ENCODE data around the gene ATP1A1.

ATP1A1 gene

DNA sequence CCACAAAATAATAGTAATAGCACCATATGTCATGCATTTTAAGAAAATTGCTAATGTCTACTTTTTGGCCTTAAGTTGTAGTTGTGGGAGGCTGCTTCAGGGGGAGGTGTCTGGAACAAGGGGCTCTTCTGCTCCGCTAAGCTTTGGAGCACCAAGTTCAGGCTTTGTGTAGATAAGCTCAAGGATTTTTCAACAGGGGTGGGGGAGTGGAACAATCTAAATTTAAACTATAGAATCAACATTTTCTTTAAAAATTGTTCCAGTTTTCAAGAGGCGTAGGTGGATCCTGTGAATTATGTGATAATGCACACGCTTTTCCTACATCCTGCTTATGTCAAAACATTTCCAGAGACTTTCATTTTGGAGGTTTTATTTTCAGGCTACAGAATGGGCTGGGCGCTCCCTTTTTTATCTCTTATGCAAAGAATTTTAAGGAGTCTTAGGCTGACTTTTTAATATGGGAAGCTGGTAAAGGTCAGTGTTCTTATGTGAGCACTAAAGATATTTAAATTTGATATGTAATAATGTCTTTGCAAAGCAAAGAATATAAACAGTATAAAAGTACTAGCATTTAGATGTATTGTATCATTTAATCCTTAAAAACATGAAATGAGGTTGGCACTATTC lies 9.9 kb downstream of the ATP1A1 start:
- Histone ChIP-seq H3K4me3 (ENCODE audit: insufficient read depth in 1 of 2, low read depth in 1 of 2, low read length in 2 of 2) (no peak overlapping the region), H3K4ac (ENCODE audit: low read depth in 1 of 2, low read length in 2 of 2) (no peak overlapping the region), H2BK12ac (ENCODE audit: low read length in 2 of 2) (no peak overlapping the region), H2AFZ (ENCODE audit: low read depth, low read length) (no peak overlapping the region), H4K91ac (ENCODE audit: low read length) (no peak overlapping the region), H2BK5ac (ENCODE audit: low read depth, low read length, poor library complexity, severe bottlenecking) (no peak overlapping the region), H2BK15ac (ENCODE audit: low read depth, poor library complexity, severe bottlenecking) (no peak overlapping the region), H3K23ac (ENCODE audit: low read length in 2 of 2) (no peak overlapping the region), H3K18ac (ENCODE audit: low read depth in 1 of 2, low read length in 2 of 2) (no peak overlapping the region), H3K27me3 (ENCODE audit: control insufficient read depth in 1 of 2, insufficient read depth in 1 of 2, low read length in 2 of 2) (no peaks in the 10 kb centered on the region), H2BK120ac (ENCODE audit: low read depth, low read length) (no peak overlapping the region), H3K4me2 (ENCODE audit: low read length, poor library complexity, severe bottlenecking) (no peak overlapping the region), H2AK5ac (ENCODE audit: low read length, severe bottlenecking) (no peak overlapping the region), H3K36me3 (ENCODE audit: control insufficient read depth in 1 of 2, insufficient read depth in 2 of 2, low read depth in 1 of 2, low read length in 2 of 2) (peaks cover 7 to 42% of the 10 kb centered on the region in 2 experiments), H3K9me3 (ENCODE audit: control insufficient read depth, low read length) (no peaks in the 10 kb centered on the region), H3K14ac (ENCODE audit: low read length in 2 of 2) (no peak overlapping the region), H4K8ac (ENCODE audit: low read length) (no peak overlapping the region), H3K79me1 (replicated peaks; ENCODE audit: low read length, poor library complexity, severe bottlenecking) (peaks cover 13% of the 10 kb centered on the region), H3K27ac (ENCODE audit: low read length, poor library complexity, severe bottlenecking) (no peak overlapping the region), H3K4me1 (ENCODE audit: control insufficient read depth, insufficient read depth, low read depth, low read length) (peaks cover 7% of the 10 kb centered on the region), H3K9ac (ENCODE audit: low read length) (no peak overlapping the region)
- no peak for DNase-seq
- WGBS, result 40% methylated on average over 1 of the region's 4 CpGs

DNA sequence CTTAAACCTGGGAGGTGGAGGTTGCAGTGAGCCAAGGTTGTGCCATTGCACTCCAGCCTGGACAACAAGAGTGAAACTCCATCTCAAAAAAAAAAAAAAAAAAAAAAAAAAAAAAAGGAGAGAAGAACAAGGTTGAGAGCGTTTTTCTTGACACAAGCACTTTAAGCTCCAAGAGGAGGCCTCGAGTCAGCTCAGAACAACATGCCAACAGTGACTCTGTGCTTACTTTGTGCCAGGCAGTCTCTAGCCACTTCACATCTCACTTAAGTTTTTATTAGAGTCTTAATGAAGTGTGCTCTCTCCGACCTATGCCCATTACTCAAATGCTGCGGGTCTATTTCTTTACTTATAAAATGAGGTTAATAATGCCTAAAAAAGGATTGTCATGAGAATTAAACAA lies 13.0 kb downstream of the ATP1A1 start:
- Histone ChIP-seq H3K79me1 (replicated peaks; ENCODE audit: low read length, poor library complexity, severe bottlenecking) (peaks cover 12% of the 10 kb centered on the region), H3K9ac (ENCODE audit: low read length) (no peak overlapping the region), H2BK15ac (ENCODE audit: low read depth, poor library complexity, severe bottlenecking) (no peak overlapping the region), H3K9me3 (ENCODE audit: control insufficient read depth, low read length) (no peaks in the 10 kb centered on the region), H3K27me3 (ENCODE audit: control insufficient read depth in 1 of 2, insufficient read depth in 1 of 2, low read length in 2 of 2) (no peaks in the 10 kb centered on the region), H2BK5ac (ENCODE audit: low read depth, low read length, poor library complexity, severe bottlenecking) (no peak overlapping the region), H3K18ac (ENCODE audit: low read depth in 1 of 2, low read length in 2 of 2) (no peak overlapping the region), H2AK5ac (ENCODE audit: low read length, severe bottlenecking) (no peak overlapping the region), H2BK12ac (ENCODE audit: low read length in 2 of 2) (no peak overlapping the region), H4K8ac (ENCODE audit: low read length) (no peak overlapping the region), H2BK120ac (ENCODE audit: low read depth, low read length) (no peak overlapping the region), H3K4me3 (ENCODE audit: insufficient read depth in 1 of 2, low read depth in 1 of 2, low read length in 2 of 2) (no peak overlapping the region), H3K4me1 (ENCODE audit: control insufficient read depth, insufficient read depth, low read depth, low read length) (no peaks in the 10 kb centered on the region), H3K27ac (ENCODE audit: low read length, poor library complexity, severe bottlenecking) (no peak overlapping the region), H4K91ac (ENCODE audit: low read length) (no peak overlapping the region), H3K4ac (ENCODE audit: low read depth in 1 of 2, low read length in 2 of 2) (no peak overlapping the region), H3K14ac (ENCODE audit: low read length in 2 of 2) (no peak overlapping the region), H3K4me2 (ENCODE audit: low read length, poor library complexity, severe bottlenecking) (no peak overlapping the region), H3K23ac (ENCODE audit: low read length in 2 of 2) (no peak overlapping the region), H3K36me3 (ENCODE audit: control insufficient read depth in 1 of 2, insufficient read depth in 2 of 2, low read depth in 1 of 2, low read length in 2 of 2) (peaks cover 14 to 73% of the 10 kb centered on the region in 2 experiments), H2AFZ (ENCODE audit: low read depth, low read length) (no peak overlapping the region)
- no peak for DNase-seq
- 100% methylated on average over 2 of the region's 4 CpGs for WGBS

- no peak overlapping the region for H3K23ac ChIP-seq (ENCODE audit: low read length in 2 of 2)
- no peak overlapping the region for H2AK5ac ChIP-seq (ENCODE audit: low read length, severe bottlenecking)
- H3K4me2 ChIP-seq (ENCODE audit: low read length, poor library complexity, severe bottlenecking), result no peak overlapping the region
- H3K4me1 ChIP-seq (ENCODE audit: control insufficient read depth, insufficient read depth, low read depth, low read length), result peaks cover 2% of the 10 kb centered on the region
- H3K79me1 ChIP-seq (replicated peaks; ENCODE audit: low read length, poor library complexity, severe bottlenecking), result peaks cover 14% of the 10 kb centered on the region
- no peak overlapping the region for H3K9ac ChIP-seq (ENCODE audit: low read length)
- H3K4ac ChIP-seq (ENCODE audit: low read depth in 1 of 2, low read length in 2 of 2), result no peak overlapping the region
- H2AFZ ChIP-seq (ENCODE audit: low read depth, low read length), result no peak overlapping the region
- H2BK15ac ChIP-seq (ENCODE audit: low read depth, poor library complexity, severe bottlenecking), result no peak overlapping the region
- WGBS, result over 99% methylated on average over 6 of the region's 6 CpGs
- H3K27ac ChIP-seq (ENCODE audit: low read length, poor library complexity, severe bottlenecking), result no peak overlapping the region
- no peak overlapping the region for H2BK12ac ChIP-seq (ENCODE audit: low read length in 2 of 2)
- no peak for DNase-seq
- H3K9me3 ChIP-seq (ENCODE audit: control insufficient read depth, low read length), result no peaks in the 10 kb centered on the region
- no peak overlapping the region for H3K14ac ChIP-seq (ENCODE audit: low read length in 2 of 2)
- no peak overlapping the region for H3K4me3 ChIP-seq (ENCODE audit: insufficient read depth in 1 of 2, low read depth in 1 of 2, low read length in 2 of 2)
- no peak overlapping the region for H3K18ac ChIP-seq (ENCODE audit: low read depth in 1 of 2, low read length in 2 of 2)
- H3K36me3 ChIP-seq (ENCODE audit: control insufficient read depth in 1 of 2, insufficient read depth in 2 of 2, low read depth in 1 of 2, low read length in 2 of 2), result peaks cover 14 to 88% of the 10 kb centered on the region in 2 experiments
- no peak overlapping the region for H2BK120ac ChIP-seq (ENCODE audit: low read depth, low read length)
- H4K8ac ChIP-seq (ENCODE audit: low read length), result no peak overlapping the region
- H3K27me3 ChIP-seq (ENCODE audit: control insufficient read depth in 1 of 2, insufficient read depth in 1 of 2, low read length in 2 of 2), result no peaks in the 10 kb centered on the region
- H4K91ac ChIP-seq (ENCODE audit: low read length), result no peak overlapping the region
- H2BK5ac ChIP-seq (ENCODE audit: low read depth, low read length, poor library complexity, severe bottlenecking), result no peak overlapping the region
Measured at GRCh38 chr1:116387551-116387950, 14.5 kb downstream of the ATP1A1 start.

GRCh38 chr1:116388122-116388521 lies 15.1 kb downstream of the ATP1A1 start:
- Histone ChIP-seq H3K4me3 (ENCODE audit: insufficient read depth in 1 of 2, low read depth in 1 of 2, low read length in 2 of 2) (no peak overlapping the region), H3K9ac (ENCODE audit: low read length) (no peak overlapping the region), H3K79me1 (replicated peaks; ENCODE audit: low read length, poor library complexity, severe bottlenecking) (peaks cover 13% of the 10 kb centered on the region), H2AFZ (ENCODE audit: low read depth, low read length) (no peak overlapping the region), H3K4me2 (ENCODE audit: low read length, poor library complexity, severe bottlenecking) (no peak overlapping the region), H2AK5ac (ENCODE audit: low read length, severe bottlenecking) (no peak overlapping the region), H3K18ac (ENCODE audit: low read depth in 1 of 2, low read length in 2 of 2) (no peak overlapping the region), H3K23ac (ENCODE audit: low read length in 2 of 2) (no peak overlapping the region), H3K36me3 (ENCODE audit: control insufficient read depth in 1 of 2, insufficient read depth in 2 of 2, low read depth in 1 of 2, low read length in 2 of 2) (peaks cover 17 to 94% of the 10 kb centered on the region in 2 experiments), H3K9me3 (ENCODE audit: control insufficient read depth, low read length) (no peaks in the 10 kb centered on the region), H3K14ac (ENCODE audit: low read length in 2 of 2) (no peak overlapping the region), H2BK15ac (ENCODE audit: low read depth, poor library complexity, severe bottlenecking) (no peak overlapping the region), H2BK12ac (ENCODE audit: low read length in 2 of 2) (no peak overlapping the region), H3K4me1 (ENCODE audit: control insufficient read depth, insufficient read depth, low read depth, low read length) (peaks cover 4% of the 10 kb centered on the region), H3K27ac (ENCODE audit: low read length, poor library complexity, severe bottlenecking) (no peak overlapping the region), H2BK120ac (ENCODE audit: low read depth, low read length) (no peak overlapping the region), H3K27me3 (ENCODE audit: control insufficient read depth in 1 of 2, insufficient read depth in 1 of 2, low read length in 2 of 2) (no peaks in the 10 kb centered on the region), H4K91ac (ENCODE audit: low read length) (no peak overlapping the region), H2BK5ac (ENCODE audit: low read depth, low read length, poor library complexity, severe bottlenecking) (no peak overlapping the region), H4K8ac (ENCODE audit: low read length) (no peak overlapping the region), H3K4ac (ENCODE audit: low read depth in 1 of 2, low read length in 2 of 2) (no peak overlapping the region)
- no peak for DNase-seq
- WGBS, result 100% methylated on average over 1 of the region's 3 CpGs

All from mesenchymal stem cell (in vitro differentiated cells and primary cell).